HepG2 (cell line): ENCODE results near the gene PLD1. TPM values are rescaled to one million over a fixed set of nuclear protein-coding genes. Genes with fewer than 3 reads are reported as not detected.

Experiments
- ARHGAP35 ChIP-seq: sonication (generic); formaldehyde crosslinking; IDR thresholded peaks from 2 replicates; pipeline ENCODE4 v1.9.0; 2022; ENCODE audit warnings: mild to moderate bottlenecking, inconsistent platforms, moderate library complexity, missing genetic modification reagents, borderline replicate concordance
- ARNT ChIP-seq: fragments of 450-650 bp; IDR thresholded peaks from 2 replicates; pipeline ENCODE4 v1.6.1; 2017
- CBFB ChIP-seq: sonication (generic); formaldehyde crosslinking; IDR thresholded peaks from 2 replicates; pipeline ENCODE4 v1.4.0; 2020; ENCODE audit warnings: missing genetic modification reagents
- FOXM1 ChIP-seq: sonication (generic); formaldehyde crosslinking; IDR thresholded peaks from 2 replicates; pipeline ENCODE4 v1.5.0; 2020; ENCODE audit warnings: missing genetic modification reagents
- KAT2B ChIP-seq: fragments of 150-350 bp; IDR thresholded peaks from 2 replicates; pipeline ENCODE4 v1.6.1; 2014; ENCODE audit warnings: low read depth, low read length, borderline replicate concordance
- MEIS1 ChIP-seq: sonication (generic); formaldehyde crosslinking; IDR thresholded peaks from 2 replicates; pipeline ENCODE4 v1.9.0; 2021; ENCODE audit warnings: mild to moderate bottlenecking, missing genetic modification reagents, moderate library complexity, borderline replicate concordance
- MLLT10 ChIP-seq: sonication (generic); formaldehyde crosslinking; IDR thresholded peaks from 2 replicates; pipeline ENCODE4 v1.4.0; 2020; ENCODE audit warnings: missing genetic modification reagents
- NFIC ChIP-seq: IDR thresholded peaks from 2 replicates; pipeline ENCODE4 v1.6.1; 2012; ENCODE audit warnings: mild to moderate bottlenecking, low read length, inconsistent platforms
- NPAS2 ChIP-seq: sonication (generic); formaldehyde crosslinking; IDR thresholded peaks from 2 replicates; pipeline ENCODE4 v1.8.0; 2022; ENCODE audit warnings: mild to moderate bottlenecking, missing genetic modification reagents, borderline replicate concordance
- POLR2A ChIP-seq, 2 experiments: IDR thresholded peaks; 2 replicates each; pipeline ENCODE4 v1.6.1; 2011; ENCODE audit warnings: low read depth in 2 of 2, low read length in 2 of 2, mild to moderate bottlenecking in 1 of 2, moderate library complexity in 1 of 2; ENCODE audit not compliant: insufficient read depth in 1 of 2
- SIN3A ChIP-seq: IDR thresholded peaks from 2 replicates; pipeline ENCODE4 v1.6.1; 2011; ENCODE audit warnings: low read depth, mild to moderate bottlenecking, control low read depth, low read length, borderline replicate concordance
- SP5 ChIP-seq: IDR thresholded peaks from 2 replicates; pipeline ENCODE4 v1.6.1; 2016; ENCODE audit warnings: low read depth, borderline replicate concordance
- TMF1 ChIP-seq: sonication (generic); formaldehyde crosslinking; IDR thresholded peaks from 2 replicates; pipeline ENCODE4 v1.8.1; 2022; ENCODE audit warnings: low read depth, missing genetic modification reagents
- ZBTB7A ChIP-seq: sonication (generic); formaldehyde crosslinking; IDR thresholded peaks from 2 replicates; pipeline ENCODE4 v1.8.0; 2022; ENCODE audit warnings: mild to moderate bottlenecking, missing genetic modification reagents
- ZNF224 ChIP-seq: sonication (generic); formaldehyde crosslinking; IDR thresholded peaks from 2 replicates; pipeline ENCODE4 v1.5.0; 2020; ENCODE audit warnings: mild to moderate bottlenecking, missing genetic modification reagents
- ZNF841 ChIP-seq: sonication (generic); formaldehyde crosslinking; IDR thresholded peaks from 2 replicates; pipeline ENCODE4 v1.8.1; 2023; ENCODE audit warnings: missing genetic modification reagents, borderline replicate concordance
- ZSCAN30 ChIP-seq: sonication (generic); formaldehyde crosslinking; IDR thresholded peaks from 2 replicates; pipeline ENCODE4 v1.5.0; 2020; ENCODE audit warnings: mild to moderate bottlenecking, missing genetic modification reagents
- polyA plus RNA-seq, 8 experiments: library from polyadenylated mRNA; depleted of rRNA in 3 of 8; stranded (reverse) in 7 of 8; unstranded in 1 of 8; fragments of >200 nt; fragmentation: Illumina TruSeq in 4 of 8; extraction: Trizol in 4 of 8; gene quantifications; 2 replicates each; pipeline versions ENCODE4 v1.2.1 to v1.2.3, GENCODE V29; 2011 to 2016; ENCODE audit warnings: low read depth in 4 of 8, missing spikeins in 1 of 8, mixed read lengths in 1 of 8; ENCODE audit not compliant: insufficient read depth in 1 of 8
- total RNA-seq, 5 experiments: library from RNA; depleted of rRNA; stranded (reverse); fragments of >200 nt; fragmentation: Illumina TruSeq; extraction: Trizol; gene quantifications; 2 replicates each; pipeline ENCODE4 v1.2.3, GENCODE V29; 2016; ENCODE audit warnings: low read depth in 1 of 5
- TF ChIP-seq, protein P1 (sequence below): conservative IDR thresholded peaks from 2 replicates; pipeline ENCODE4 v1.6.1; 2018; ENCODE audit warnings: missing genetic modification reagents
- TF ChIP-seq, protein P2 (sequence below): IDR thresholded peaks from 2 replicates; pipeline ENCODE4 v1.6.1; 2012; ENCODE audit warnings: low read length, improper control_type of control experiment
- TF ChIP-seq, protein P3 (sequence below): sonication (generic); formaldehyde crosslinking; IDR thresholded peaks from 2 replicates; pipeline ENCODE4 v1.5.0; 2020; ENCODE audit warnings: mild to moderate bottlenecking, missing genetic modification reagents
- TF ChIP-seq, protein P4 (sequence below): fragments of 450-650 bp; IDR thresholded peaks from 2 replicates; pipeline ENCODE4 v1.6.1; 2016
- TF ChIP-seq, protein P5 (sequence below): sonication (generic); formaldehyde crosslinking; IDR thresholded peaks from 2 replicates; pipeline ENCODE4 v1.5.0; 2020; ENCODE audit warnings: missing genetic modification reagents

The PLD1 gene
- total and polyA plus RNA-seq, 2 of the 13 experiments (the other 11 are each of a cell fraction or from before 2014, with no cell fraction given): 27.1 to 59.4 TPM

DNA sequence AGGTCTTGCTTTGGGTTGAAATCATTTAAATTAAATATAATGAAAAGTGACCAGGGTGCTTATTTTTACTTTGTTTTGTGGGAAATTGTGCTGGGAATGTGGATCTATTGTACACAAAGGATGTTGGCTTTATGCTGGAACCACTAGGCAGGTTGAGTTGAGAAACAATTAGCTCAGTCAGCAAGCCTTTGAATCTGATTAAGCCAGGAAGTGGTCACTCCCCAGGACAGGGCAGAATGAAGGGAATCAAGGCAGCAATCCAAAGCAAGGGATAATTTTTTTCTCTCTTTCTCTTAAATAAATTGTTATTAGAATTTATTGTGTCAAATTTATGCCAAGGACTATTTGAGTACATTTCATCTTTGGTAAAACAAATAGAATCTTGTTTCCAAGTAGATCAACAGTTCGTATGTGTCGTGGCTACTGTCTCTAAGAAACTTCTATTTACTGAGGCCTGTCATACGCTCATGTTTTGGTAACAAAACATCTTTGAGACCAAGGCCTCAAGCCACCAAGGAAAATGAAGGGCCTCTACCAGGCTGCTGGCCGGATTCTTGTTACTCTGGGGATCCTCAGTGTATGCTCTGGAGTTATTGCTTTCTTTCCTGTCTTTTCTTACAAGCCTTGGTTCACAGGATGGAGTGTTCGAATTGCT lies 32.7 kb upstream of the PLD1 start, which contains the start of gene TMEM212 (continued):
- TF ChIP-seq, protein P1, sequence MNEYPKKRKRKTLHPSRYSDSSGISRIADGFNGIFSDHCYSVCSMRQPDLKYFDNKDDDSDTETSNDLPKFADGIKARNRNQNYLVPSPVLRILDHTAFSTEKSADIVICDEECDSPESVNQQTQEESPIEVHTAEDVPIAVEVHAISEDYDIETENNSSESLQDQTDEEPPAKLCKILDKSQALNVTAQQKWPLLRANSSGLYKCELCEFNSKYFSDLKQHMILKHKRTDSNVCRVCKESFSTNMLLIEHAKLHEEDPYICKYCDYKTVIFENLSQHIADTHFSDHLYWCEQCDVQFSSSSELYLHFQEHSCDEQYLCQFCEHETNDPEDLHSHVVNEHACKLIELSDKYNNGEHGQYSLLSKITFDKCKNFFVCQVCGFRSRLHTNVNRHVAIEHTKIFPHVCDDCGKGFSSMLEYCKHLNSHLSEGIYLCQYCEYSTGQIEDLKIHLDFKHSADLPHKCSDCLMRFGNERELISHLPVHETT: no peak
- TF ChIP-seq SP5 (CRISPR knock-in tag): peak; percentile 34; the same call in 1 of the 2 replicates
- TF ChIP-seq, protein P2, sequence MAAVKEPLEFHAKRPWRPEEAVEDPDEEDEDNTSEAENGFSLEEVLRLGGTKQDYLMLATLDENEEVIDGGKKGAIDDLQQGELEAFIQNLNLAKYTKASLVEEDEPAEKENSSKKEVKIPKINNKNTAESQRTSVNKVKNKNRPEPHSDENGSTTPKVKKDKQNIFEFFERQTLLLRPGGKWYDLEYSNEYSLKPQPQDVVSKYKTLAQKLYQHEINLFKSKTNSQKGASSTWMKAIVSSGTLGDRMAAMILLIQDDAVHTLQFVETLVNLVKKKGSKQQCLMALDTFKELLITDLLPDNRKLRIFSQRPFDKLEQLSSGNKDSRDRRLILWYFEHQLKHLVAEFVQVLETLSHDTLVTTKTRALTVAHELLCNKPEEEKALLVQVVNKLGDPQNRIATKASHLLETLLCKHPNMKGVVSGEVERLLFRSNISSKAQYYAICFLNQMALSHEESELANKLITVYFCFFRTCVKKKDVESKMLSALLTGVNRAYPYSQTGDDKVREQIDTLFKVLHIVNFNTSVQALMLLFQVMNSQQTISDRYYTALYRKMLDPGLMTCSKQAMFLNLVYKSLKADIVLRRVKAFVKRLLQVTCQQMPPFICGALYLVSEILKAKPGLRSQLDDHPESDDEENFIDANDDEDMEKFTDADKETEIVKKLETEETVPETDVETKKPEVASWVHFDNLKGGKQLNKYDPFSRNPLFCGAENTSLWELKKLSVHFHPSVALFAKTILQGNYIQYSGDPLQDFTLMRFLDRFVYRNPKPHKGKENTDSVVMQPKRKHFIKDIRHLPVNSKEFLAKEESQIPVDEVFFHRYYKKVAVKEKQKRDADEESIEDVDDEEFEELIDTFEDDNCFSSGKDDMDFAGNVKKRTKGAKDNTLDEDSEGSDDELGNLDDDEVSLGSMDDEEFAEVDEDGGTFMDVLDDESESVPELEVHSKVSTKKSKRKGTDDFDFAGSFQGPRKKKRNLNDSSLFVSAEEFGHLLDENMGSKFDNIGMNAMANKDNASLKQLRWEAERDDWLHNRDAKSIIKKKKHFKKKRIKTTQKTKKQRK: no peak
- no peak for TF ChIP-seq ZBTB7A
- no peak for TF ChIP-seq ZSCAN30
- no peak for TF ChIP-seq KAT2B
- no peak for TF ChIP-seq SIN3A
- TF ChIP-seq ZNF841: no peak
- TF ChIP-seq ZNF224 (CRISPR knock-in tag): no peak
- TF ChIP-seq, protein P3, sequence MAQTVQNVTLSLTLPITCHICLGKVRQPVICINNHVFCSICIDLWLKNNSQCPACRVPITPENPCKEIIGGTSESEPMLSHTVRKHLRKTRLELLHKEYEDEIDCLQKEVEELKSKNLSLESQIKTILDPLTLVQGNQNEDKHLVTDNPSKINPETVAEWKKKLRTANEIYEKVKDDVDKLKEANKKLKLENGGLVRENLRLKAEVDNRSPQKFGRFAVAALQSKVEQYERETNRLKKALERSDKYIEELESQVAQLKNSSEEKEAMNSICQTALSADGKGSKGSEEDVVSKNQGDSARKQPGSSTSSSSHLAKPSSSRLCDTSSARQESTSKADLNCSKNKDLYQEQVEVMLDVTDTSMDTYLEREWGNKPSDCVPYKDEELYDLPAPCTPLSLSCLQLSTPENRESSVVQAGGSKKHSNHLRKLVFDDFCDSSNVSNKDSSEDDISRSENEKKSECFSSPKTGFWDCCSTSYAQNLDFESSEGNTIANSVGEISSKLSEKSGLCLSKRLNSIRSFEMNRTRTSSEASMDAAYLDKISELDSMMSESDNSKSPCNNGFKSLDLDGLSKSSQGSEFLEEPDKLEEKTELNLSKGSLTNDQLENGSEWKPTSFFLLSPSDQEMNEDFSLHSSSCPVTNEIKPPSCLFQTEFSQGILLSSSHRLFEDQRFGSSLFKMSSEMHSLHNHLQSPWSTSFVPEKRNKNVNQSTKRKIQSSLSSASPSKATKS (CRISPR knock-in tag): no peak
- TF ChIP-seq, protein P4, sequence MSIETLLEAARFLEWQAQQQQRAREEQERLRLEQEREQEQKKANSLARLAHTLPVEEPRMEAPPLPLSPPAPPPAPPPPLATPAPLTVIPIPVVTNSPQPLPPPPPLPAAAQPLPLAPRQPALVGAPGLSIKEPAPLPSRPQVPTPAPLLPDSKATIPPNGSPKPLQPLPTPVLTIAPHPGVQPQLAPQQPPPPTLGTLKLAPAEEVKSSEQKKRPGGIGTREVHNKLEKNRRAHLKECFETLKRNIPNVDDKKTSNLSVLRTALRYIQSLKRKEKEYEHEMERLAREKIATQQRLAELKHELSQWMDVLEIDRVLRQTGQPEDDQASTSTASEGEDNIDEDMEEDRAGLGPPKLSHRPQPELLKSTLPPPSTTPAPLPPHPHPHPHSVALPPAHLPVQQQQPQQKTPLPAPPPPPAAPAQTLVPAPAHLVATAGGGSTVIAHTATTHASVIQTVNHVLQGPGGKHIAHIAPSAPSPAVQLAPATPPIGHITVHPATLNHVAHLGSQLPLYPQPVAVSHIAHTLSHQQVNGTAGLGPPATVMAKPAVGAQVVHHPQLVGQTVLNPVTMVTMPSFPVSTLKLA: no peak
- TF ChIP-seq MLLT10 (CRISPR knock-in tag): no peak
- TF ChIP-seq ARHGAP35 (CRISPR knock-in tag): no peak
- TF ChIP-seq NPAS2 (CRISPR knock-in tag): no peak
- no peak for TF ChIP-seq ARNT
- no peak for TF ChIP-seq MEIS1 (CRISPR knock-in tag)
- no peak for TF ChIP-seq TMF1
- 0 out of 2 replicates have a peak, but pooled peaks have one; percentile 74 for TF ChIP-seq NFIC
- no peak for TF ChIP-seq CBFB (CRISPR knock-in tag)
- TF ChIP-seq, protein P5, sequence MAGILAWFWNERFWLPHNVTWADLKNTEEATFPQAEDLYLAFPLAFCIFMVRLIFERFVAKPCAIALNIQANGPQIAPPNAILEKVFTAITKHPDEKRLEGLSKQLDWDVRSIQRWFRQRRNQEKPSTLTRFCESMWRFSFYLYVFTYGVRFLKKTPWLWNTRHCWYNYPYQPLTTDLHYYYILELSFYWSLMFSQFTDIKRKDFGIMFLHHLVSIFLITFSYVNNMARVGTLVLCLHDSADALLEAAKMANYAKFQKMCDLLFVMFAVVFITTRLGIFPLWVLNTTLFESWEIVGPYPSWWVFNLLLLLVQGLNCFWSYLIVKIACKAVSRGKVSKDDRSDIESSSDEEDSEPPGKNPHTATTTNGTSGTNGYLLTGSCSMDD (CRISPR knock-in tag): no peak
- TF ChIP-seq POLR2A (IDR thresholded peaks at IDR 0.05; ENCODE audit: insufficient read depth in 1 of 2, low read depth in 2 of 2, low read length in 2 of 2): no peak
- TF ChIP-seq FOXM1 (CRISPR knock-in tag): no peak
